ENCODE results near the gene KCNT1. TPM values are rescaled to one million over a fixed set of nuclear protein-coding genes. Genes with fewer than 3 reads are reported as not detected.

The KCNT1 gene
- total RNA-seq, 2 donors from 2014 or later, result 0.48 TPM; not detected in 1

GRCh38 chr9:135770203-135770535 lies 68.2 kb downstream of the KCNT1 start:
- no peak for DNase-seq (ENCODE audit: low spot score)
- no peak for TF ChIP-seq CTCF (IDR thresholded peaks at IDR 0.05)
- H3K27me3 ChIP-seq, result no peaks in the 10 kb centered on the region
- H3K4me3 ChIP-seq, result no peak overlapping the region
- no peaks in the 10 kb centered on the region for H3K4me1 ChIP-seq
- H3K27ac ChIP-seq, result no peak overlapping the region
- H3K36me3 ChIP-seq, result no peaks in the 10 kb centered on the region
- peaks cover 4 to 14% of the 10 kb centered on the region in 2 donors for H3K9me3 ChIP-seq

DNA sequence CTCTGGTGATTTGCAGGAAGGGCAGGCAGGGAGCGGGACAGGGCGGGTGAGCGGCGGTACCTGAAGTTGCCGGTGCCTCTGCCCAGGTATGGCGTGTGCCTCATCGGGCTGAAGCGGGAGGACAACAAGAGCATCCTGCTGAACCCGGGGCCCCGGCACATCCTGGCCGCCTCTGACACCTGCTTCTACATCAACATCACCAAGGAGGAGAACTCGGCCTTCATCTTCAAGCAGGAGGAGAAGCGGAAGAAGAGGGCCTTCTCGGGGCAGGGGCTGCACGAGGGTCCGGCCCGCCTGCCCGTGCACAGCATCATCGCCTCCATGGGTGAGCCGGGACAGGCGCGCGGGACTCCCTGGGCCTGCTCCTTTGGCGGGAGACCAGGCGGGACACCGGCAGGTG lies 68.8 kb downstream of the KCNT1 start:
- no peak for DNase-seq (ENCODE audit: low spot score)
- Histone ChIP-seq H3K27me3 (no peaks in the 10 kb centered on the region), H3K27ac (no peak overlapping the region), H3K9me3 (peaks cover 0 to 9% of the 10 kb centered on the region in 2 donors), H3K4me3 (no peak overlapping the region), H3K36me3 (no peaks in the 10 kb centered on the region), H3K4me1 (no peaks in the 10 kb centered on the region)
- TF ChIP-seq CTCF (IDR thresholded peaks at IDR 0.05), result no peak

DNA sequence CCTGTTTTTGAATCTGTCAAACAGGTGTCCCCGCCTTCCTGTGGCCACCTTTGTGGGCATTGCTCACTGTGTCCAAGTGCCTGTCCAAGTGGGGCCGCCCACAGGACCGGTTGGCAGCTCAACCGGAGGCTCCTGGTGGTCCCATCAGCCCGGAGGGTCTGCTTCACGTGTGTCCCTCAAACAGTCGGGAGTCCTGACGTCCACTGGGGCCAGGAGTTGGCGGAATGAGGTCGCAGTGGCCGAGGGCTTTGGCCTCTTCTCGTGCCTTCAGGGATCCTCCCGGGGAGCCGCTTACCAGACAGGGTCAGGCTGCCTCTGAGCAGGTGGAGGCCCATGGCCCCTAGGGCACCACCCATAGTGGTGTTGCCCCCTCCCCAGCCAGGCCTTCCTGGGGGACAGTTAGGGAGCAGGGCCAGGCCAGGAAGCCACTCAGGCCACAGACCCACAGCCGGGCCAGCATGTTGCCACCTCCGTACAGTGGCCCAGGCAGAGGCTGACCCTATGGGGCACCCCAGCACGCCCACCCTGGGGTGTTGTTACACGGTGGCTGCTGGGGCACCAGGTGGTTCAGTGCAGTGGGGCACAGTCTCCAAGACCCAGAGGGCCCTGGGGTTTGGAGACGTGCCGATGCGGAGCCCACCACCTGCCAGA lies 69.5 kb downstream of the KCNT1 start:
- H3K4me3 ChIP-seq, result no peak overlapping the region
- TF ChIP-seq CTCF (IDR thresholded peaks at IDR 0.05), result no peak
- no peaks in the 10 kb centered on the region for H3K4me1 ChIP-seq
- peaks cover 0 to 2% of the 10 kb centered on the region in 2 donors for H3K9me3 ChIP-seq
- no peaks in the 10 kb centered on the region for H3K27me3 ChIP-seq
- no peak for DNase-seq (ENCODE audit: low spot score)
- no peaks in the 10 kb centered on the region for H3K36me3 ChIP-seq
- no peak overlapping the region for H3K27ac ChIP-seq

- no peaks in the 10 kb centered on the region for H3K4me1 ChIP-seq
- DNase-seq (ENCODE audit: low spot score), result no peak
- H3K27me3 ChIP-seq, result no peaks in the 10 kb centered on the region
- no peak overlapping the region for H3K27ac ChIP-seq
- H3K9me3 ChIP-seq, result no peaks in the 10 kb centered on the region
- no peak for TF ChIP-seq CTCF (IDR thresholded peaks at IDR 0.05)
- no peak overlapping the region for H3K4me3 ChIP-seq
- no peaks in the 10 kb centered on the region for H3K36me3 ChIP-seq
Observed at GRCh38 chr9:135772056-135772646, 70.2 kb downstream of the KCNT1 start.

DNA sequence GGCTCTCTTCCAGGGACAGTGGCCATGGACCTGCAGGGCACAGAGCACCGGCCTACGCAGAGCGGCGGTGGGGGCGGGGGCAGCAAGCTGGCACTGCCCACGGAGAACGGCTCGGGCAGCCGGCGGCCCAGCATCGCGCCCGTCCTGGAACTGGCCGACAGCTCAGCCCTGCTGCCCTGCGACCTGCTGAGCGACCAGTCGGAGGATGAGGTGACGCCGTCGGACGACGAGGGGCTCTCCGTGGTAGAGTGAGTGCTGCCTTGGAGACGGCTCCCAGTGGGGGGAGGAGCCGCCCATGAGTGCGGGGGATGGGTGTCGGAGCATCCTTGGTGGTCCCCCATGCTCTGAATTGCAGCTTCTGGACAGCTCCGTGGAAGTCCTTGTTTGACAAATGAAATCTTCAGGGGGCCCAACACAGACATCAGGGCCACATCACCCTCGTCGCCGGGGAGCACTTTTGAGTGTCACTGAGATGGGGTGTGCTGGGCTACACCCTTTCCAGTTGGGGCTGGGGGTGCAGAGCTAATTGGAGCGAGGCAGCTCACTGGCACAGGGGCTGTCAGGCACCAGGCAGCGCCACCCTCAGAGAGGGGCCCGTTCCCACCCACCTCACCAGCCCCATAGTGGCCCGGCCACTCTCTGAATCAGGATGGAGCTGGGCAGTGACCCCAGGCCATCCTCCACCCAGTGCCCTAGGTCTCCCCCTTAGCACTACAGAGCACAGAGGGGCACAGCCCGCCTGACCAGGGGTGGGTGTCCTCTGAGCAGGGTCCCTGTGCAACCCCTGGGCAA lies 70.9 kb downstream of the KCNT1 start:
- no peak for DNase-seq (ENCODE audit: low spot score)
- Histone ChIP-seq H3K27ac (no peak overlapping the region), H3K4me1 (no peaks in the 10 kb centered on the region), H3K27me3 (no peaks in the 10 kb centered on the region), H3K4me3 (no peak overlapping the region), H3K9me3 (no peaks in the 10 kb centered on the region), H3K36me3 (no peaks in the 10 kb centered on the region)
- TF ChIP-seq CTCF (IDR thresholded peaks at IDR 0.05), result no peak
